Measurements from ENCODE around the gene UBE2D1. TPM values are rescaled to one million over a fixed set of nuclear protein-coding genes. Genes with fewer than 3 reads are reported as not detected.

Gene UBE2D1
- total RNA-seq, 4 donors from 2014 or later: 3.0 to 21.9 (median 8.9) TPM

- WGBS, 2 donors (ENCODE audit: low coverage in 1 of 2): 96 to 100% methylated on average over 1 of the region's 1 CpG
- H3K36me3 ChIP-seq: peaks cover 0 to 14% (median 0%) of the 10 kb centered on the region in 4 donors
- H3K4me1 ChIP-seq: peaks cover 0 to 17% (median 10%) of the 10 kb centered on the region in 4 donors
- TF ChIP-seq EP300 (IDR thresholded peaks at IDR 0.05; ENCODE audit: low read depth) (no peak), POLR2A (IDR thresholded peaks at IDR 0.05) (no peak), CTCF (IDR thresholded peaks at IDR 0.05) (no peak), POLR2AphosphoS5 (IDR thresholded peaks at IDR 0.05) (no peak)
- no peak overlapping the region for H3K27ac ChIP-seq
- H3K27me3 ChIP-seq: no peaks in the 10 kb centered on the region
- DNase-seq: no peak
- intact Hi-C loops (cut with DNase I; ENCODE audit: low total_unique reads) (no loop called here), in situ Hi-C loops (cut with MboI; ENCODE audit: low pct_ligation_motif_present in 1 of 4, low pct_unique_long_range_greater_than_20kb in 1 of 4, low sequenced_read_pairs in 3 of 4) (no loop called here)
- no peaks in the 10 kb centered on the region for H3K9me3 ChIP-seq
- H3K4me3 ChIP-seq: no peak overlapping the region
Observed at GRCh38 chr10:58362027-58362789, 27.4 kb downstream of the UBE2D1 start.

- in situ Hi-C loops (cut with MboI; ENCODE audit: low pct_ligation_motif_present in 1 of 4, low pct_unique_long_range_greater_than_20kb in 1 of 4, low sequenced_read_pairs in 3 of 4): no loop called here
- no peak for DNase-seq
- intact Hi-C loops (cut with DNase I; ENCODE audit: low total_unique reads): no loop called here
- Histone ChIP-seq H3K27me3 (no peaks in the 10 kb centered on the region), H3K4me3 (no peak overlapping the region), H3K4me1 (no peaks in the 10 kb centered on the region), H3K36me3 (peaks cover 0 to 25% (median 0%) of the 10 kb centered on the region in 4 donors), H3K9me3 (no peaks in the 10 kb centered on the region), H3K27ac (no peak overlapping the region)
- TF ChIP-seq POLR2AphosphoS5 (IDR thresholded peaks at IDR 0.05) (no peak), POLR2A (IDR thresholded peaks at IDR 0.05) (no peak), CTCF (IDR thresholded peaks at IDR 0.05) (no peak), EP300 (IDR thresholded peaks at IDR 0.05; ENCODE audit: low read depth) (no peak)
- WGBS, 2 donors (ENCODE audit: low coverage in 1 of 2): 60 to 90% methylated on average over 1 to 3 of the region's 3 CpGs
Observed at GRCh38 chr10:58367069-58367468, 32.3 kb downstream of the UBE2D1 start.

- Histone ChIP-seq H3K4me1 (no peaks in the 10 kb centered on the region), H3K27ac (no peak overlapping the region), H3K9me3 (no peaks in the 10 kb centered on the region), H3K27me3 (no peaks in the 10 kb centered on the region), H3K36me3 (peaks cover 0 to 13% (median 0%) of the 10 kb centered on the region in 4 donors), H3K4me3 (no peak overlapping the region)
- intact Hi-C loops (cut with DNase I; ENCODE audit: low total_unique reads): no loop called here
- in situ Hi-C loops (cut with MboI; ENCODE audit: low pct_ligation_motif_present in 1 of 4, low pct_unique_long_range_greater_than_20kb in 1 of 4, low sequenced_read_pairs in 3 of 4): no loop called here
- DNase-seq: no peak
- TF ChIP-seq POLR2AphosphoS5 (IDR thresholded peaks at IDR 0.05): no peak
- TF ChIP-seq CTCF (IDR thresholded peaks at IDR 0.05): no peak
- no peak for TF ChIP-seq POLR2A (IDR thresholded peaks at IDR 0.05)
- no peak for TF ChIP-seq EP300 (IDR thresholded peaks at IDR 0.05; ENCODE audit: low read depth)
Observed at GRCh38 chr10:58371473-58371872, 36.7 kb downstream of the UBE2D1 start.

GRCh38 chr10:58372607-58373441, 38.0 kb downstream of the UBE2D1 start:
- Histone ChIP-seq H3K9me3 (no peaks in the 10 kb centered on the region), H3K27ac (no peak overlapping the region), H3K36me3 (peaks cover 0 to 13% (median 0%) of the 10 kb centered on the region in 4 donors), H3K4me3 (no peak overlapping the region), H3K4me1 (no peaks in the 10 kb centered on the region), H3K27me3 (no peaks in the 10 kb centered on the region)
- TF ChIP-seq POLR2A (IDR thresholded peaks at IDR 0.05): no peak
- TF ChIP-seq POLR2AphosphoS5 (IDR thresholded peaks at IDR 0.05): no peak
- no peak for TF ChIP-seq EP300 (IDR thresholded peaks at IDR 0.05; ENCODE audit: low read depth)
- TF ChIP-seq CTCF (IDR thresholded peaks at IDR 0.05): no peak
- intact Hi-C loops (cut with DNase I; ENCODE audit: low total_unique reads): no loop called here
- in situ Hi-C loops (cut with MboI; ENCODE audit: low pct_ligation_motif_present in 1 of 4, low pct_unique_long_range_greater_than_20kb in 1 of 4, low sequenced_read_pairs in 3 of 4): no loop called here
- no peak for DNase-seq
- WGBS, 2 donors (ENCODE audit: low coverage in 1 of 2): 49 to 68% methylated on average over 2 to 4 of the region's 4 CpGs

All from transverse colon (tissue), 4 donors.